K562 (cell line): Measurements from ENCODE around the gene HOXA9. TPM values are rescaled to one million over a fixed set of nuclear protein-coding genes. Genes with fewer than 3 reads are reported as not detected.

Source experiments
- ATAC-seq: fragments of 200-7000 bp; cut with Tn5 transposase; 3 replicates; pipeline ENCODE4 v1.9.1; 2020; ENCODE audit warnings: moderate library complexity
- BruUV-seq: library from RNA; stranded (reverse); fragments of 400-500 nt; replicated peaks from 2 replicates; lab custom pipeline; 2021; lab: Mats Ljungman, UMichigan
- CTCF ChIA-PET: fragments of 300-600 bp; formaldehyde crosslinking; extraction: SDS; loops from one replicate; lab custom pipeline; 2021; ENCODE audit warnings: low intra/inter-chr PET ratio; lab: Yijun Ruan, JAX
- POLR2A ChIA-PET: fragments of 300-600, 350-650 bp; sonication (Branson Sonifier 250); formaldehyde crosslinking; extraction: SDS; loops from one replicate; lab custom pipeline; 2021; ENCODE audit warnings: antibody characterized with exemption, inconsistent platforms; lab: Yijun Ruan, JAX
- DNase-seq, 4 experiments: peaks; one replicate each; pipeline versions ENCODE4 v3.0.0 to v3.0.0-alpha.2; 2011 to 2018; ENCODE audit warnings: low spot score in 3 of 4, mixed read lengths in 3 of 4; ENCODE audit errors: extremely low read depth in 1 of 4
- FAIRE-seq: peaks from 2 replicates; lab custom pipeline; 2011; peaks lifted over from hg19 to GRCh38; lab: Jason Lieb, UNC
- H2AFZ ChIP-seq: 2 replicates; pipeline ENCODE4 v1.6.0; 2011; ENCODE audit warnings: low read depth, low read length, control low read depth, inconsistent platforms
- H3K27ac ChIP-seq: fragments of 200-600 bp; 3 replicates; pipeline ENCODE4 v1.8.0; 2011; ENCODE audit warnings: low read depth, mild to moderate bottlenecking, control low read depth, inconsistent platforms, low read length, moderate library complexity, mixed read lengths; ENCODE audit errors: extremely low read depth
- H3K27me3 ChIP-seq, 2 experiments: fragments of 300-600 bp in 1 of 2; 2 replicates in 1 of 2; 3 replicates in 1 of 2; pipeline versions ENCODE4 v1.6.0 to v1.8.0; 2011; ENCODE audit warnings: inconsistent platforms in 2 of 2, low read length in 2 of 2, mild to moderate bottlenecking in 1 of 2, mixed read lengths in 1 of 2, moderate library complexity in 1 of 2; ENCODE audit not compliant: control insufficient read depth in 2 of 2, insufficient read depth in 2 of 2
- H3K36me3 ChIP-seq: fragments of 300-600 bp; 3 replicates; pipeline ENCODE4 v1.8.0; 2011; ENCODE audit warnings: mild to moderate bottlenecking, low read length, inconsistent platforms; ENCODE audit not compliant: control insufficient read depth, insufficient read depth
- H3K4me1 ChIP-seq, 2 experiments: fragments of 200-600 bp in 1 of 2; replicated peaks in 1 of 2; 2 replicates in 1 of 2; 3 replicates in 1 of 2; pipeline versions ENCODE4 v1.5.1 to v1.8.0; 2011; ENCODE audit warnings: inconsistent platforms in 2 of 2, low read length in 2 of 2, mild to moderate bottlenecking in 1 of 2, mixed read lengths in 1 of 2, moderate library complexity in 1 of 2; ENCODE audit not compliant: control insufficient read depth in 2 of 2, insufficient read depth in 2 of 2
- H3K4me2 ChIP-seq: 2 replicates; pipeline ENCODE4 v1.6.1; 2011; ENCODE audit warnings: low read length, control low read depth, inconsistent platforms, mixed read lengths; ENCODE audit not compliant: insufficient read depth
- H3K4me3 ChIP-seq: fragments of 200-600 bp; sonication (generic), shearing (Covaris generic); 2 replicates; pipeline ENCODE4 v1.5.1; 2016; ENCODE audit warnings: control low read depth, inconsistent platforms
- H3K79me2 ChIP-seq: fragments of 200-600 bp; 3 replicates; pipeline ENCODE4 v1.8.0; 2011; ENCODE audit warnings: low read length, inconsistent platforms; ENCODE audit not compliant: control insufficient read depth, insufficient read depth
- H3K9ac ChIP-seq, 2 experiments: 2 replicates each; pipeline versions ENCODE4 v1.6.0 to v1.6.1; 2011; ENCODE audit warnings: low read depth in 2 of 2, low read length in 2 of 2, control low read depth in 1 of 2, inconsistent platforms in 1 of 2, mild to moderate bottlenecking in 1 of 2, mixed read lengths in 1 of 2; ENCODE audit not compliant: insufficient read depth in 1 of 2
- H3K9me1 ChIP-seq: one replicate; pipeline ENCODE4 v1.6.0; 2011; ENCODE audit warnings: inconsistent platforms, mild to moderate bottlenecking, low read length, moderate library complexity; ENCODE audit not compliant: control insufficient read depth, insufficient read depth
- H3K9me3 ChIP-seq: replicated peaks from 2 replicates; pipeline ENCODE4 v1.5.1; 2011; ENCODE audit warnings: low read depth, low read length, inconsistent platforms; ENCODE audit not compliant: control insufficient read depth, insufficient read depth
- H4K20me1 ChIP-seq: replicated peaks from 2 replicates; pipeline ENCODE4 v1.6.1; 2011; ENCODE audit warnings: low read length, inconsistent platforms, mixed read lengths; ENCODE audit not compliant: control insufficient read depth, insufficient read depth
- ASH1L ChIP-seq: fragments of 450-650 bp; IDR thresholded peaks from 2 replicates; pipeline ENCODE4 v1.6.1; 2018; ENCODE audit warnings: borderline replicate concordance, mild to moderate bottlenecking, low read depth; ENCODE audit not compliant: partially characterized antibody
- CSDE1 ChIP-seq, 2 experiments: fragments of 450-650 bp; IDR thresholded peaks; 2 replicates each; pipeline ENCODE4 v1.6.1; 2016; ENCODE audit warnings: mild to moderate bottlenecking in 1 of 2
- DIDO1 ChIP-seq: fragments of 450-650 bp; IDR thresholded peaks from 2 replicates; pipeline ENCODE4 v1.6.1; 2016; ENCODE audit warnings: low read depth, missing biosample characterization, missing genetic modification characterization
- FOXA1 ChIP-seq: fragments of 450-650 bp; IDR thresholded peaks from 2 replicates; pipeline ENCODE4 v1.6.1; 2016; ENCODE audit warnings: mild to moderate bottlenecking, borderline replicate concordance
- NCOA6 ChIP-seq: fragments of 450-650 bp; IDR thresholded peaks from 2 replicates; pipeline ENCODE4 v1.6.1; 2017; ENCODE audit warnings: mild to moderate bottlenecking
- POLR3G ChIP-seq: IDR thresholded peaks from 2 replicates; pipeline ENCODE4 v1.6.1; 2011; ENCODE audit not compliant: insufficient read length, insufficient replicate concordance; ENCODE audit errors: extremely low read depth
- SIRT6 ChIP-seq: IDR thresholded peaks from one replicate; pipeline ENCODE4 v1.6.1; 2012; ENCODE audit warnings: low read depth, mild to moderate bottlenecking, control low read depth, inconsistent platforms, low read length, moderate library complexity
- ZNF124 ChIP-seq: sonication (generic); formaldehyde crosslinking; IDR thresholded peaks from 2 replicates; pipeline ENCODE4 v1.8.1; 2022; ENCODE audit warnings: missing genetic modification reagents
- ZNF785 ChIP-seq: fragments of 250-450 bp; sonication (Bioruptor Pico); IDR thresholded peaks from 2 replicates; pipeline ENCODE4 v1.4.0; 2020; ENCODE audit warnings: mild to moderate bottlenecking
- ZNF830 ChIP-seq: fragments of 250-450 bp; sonication (Bioruptor Pico); IDR thresholded peaks from 2 replicates; pipeline ENCODE4 v1.5.0; 2021; ENCODE audit warnings: mild to moderate bottlenecking
- WGBS: fragments of 100-300 bp; shearing (Covaris generic); methylation state at CpG from one replicate; pipeline ENCODE4 v1.1.6; 2016; ENCODE audit warnings: low coverage, mixed read lengths; ENCODE audit not compliant: insufficient coverage; ENCODE audit errors: missing lambda C conversion rate; 5-methylcytosine and 5-hydroxymethylcytosine counted together
- in situ Hi-C: fragments of 300-500 bp; cut with MboI; formaldehyde crosslinking; loops from 4 replicates; pipeline ENCODE4 v1.15.0; 2018; ENCODE audit warnings: inconsistent platforms, mixed read lengths
- intact Hi-C: fragments of 100-400 bp; cut with micrococcal nuclease; formaldehyde crosslinking; loops from 2 replicates; pipeline ENCODE4 v1.14.2; 2022
- polyA plus RNA-seq, 8 experiments: library from polyadenylated mRNA; depleted of rRNA in 4 of 8; stranded (reverse) in 5 of 8; unstranded in 3 of 8; fragments of >200 nt; fragmentation: Nextera tagmentation in 2 of 8; fragmentation: Illumina TruSeq in 1 of 8; extraction: Ambion mirVana in 2 of 8; extraction: Trizol in 1 of 8; gene quantifications; 2 replicates each; pipeline versions ENCODE4 v1.2.1 to v1.2.3, GENCODE V29; 2011 to 2014; ENCODE audit warnings: inconsistent platforms in 1 of 8, missing spikeins in 1 of 8
- total RNA-seq, 7 experiments: library from RNA; depleted of rRNA in 6 of 7; stranded (reverse); fragments of >200 nt in 6 of 7; fragmentation: Illumina TruSeq in 2 of 7; extraction: Trizol in 2 of 7; gene quantifications; 2 replicates each; pipeline versions ENCODE4 v1.2.1 to v1.2.3, GENCODE V29; 2011 to 2021; ENCODE audit warnings: low replicate concordance in 1 of 7
- TF ChIP-seq, protein P1 (sequence below): fragments of 150-350 bp; IDR thresholded peaks from 2 replicates; pipeline ENCODE4 v1.6.1; 2014; ENCODE audit warnings: low read depth, mild to moderate bottlenecking, low read length, borderline replicate concordance
- TF ChIP-seq, protein P2 (sequence below), 3 experiments: IDR thresholded peaks in 2 of 3; conservative IDR thresholded peaks in 1 of 3; 2 replicates each; pipeline ENCODE4 v1.5.1; 2011 to 2012; ENCODE audit warnings: low read length in 3 of 3, mild to moderate bottlenecking in 3 of 3, control low read depth in 2 of 3, improper control_type of control experiment in 1 of 3, inconsistent platforms in 1 of 3, low read depth in 1 of 3, mixed read lengths in 1 of 3, moderate library complexity in 1 of 3; ENCODE audit not compliant: insufficient read depth in 2 of 3
- TF ChIP-seq, protein P3 (sequence below): sonication (generic); formaldehyde crosslinking; IDR thresholded peaks from 2 replicates; pipeline ENCODE4 v1.8.1; 2023; ENCODE audit warnings: mild to moderate bottlenecking, missing genetic modification reagents

HOXA9 gene
- total and polyA plus RNA-seq, 9 of the 15 experiments (the other 6 are each of a cell fraction or from before 2014, with no cell fraction given), result not detected

DNA sequence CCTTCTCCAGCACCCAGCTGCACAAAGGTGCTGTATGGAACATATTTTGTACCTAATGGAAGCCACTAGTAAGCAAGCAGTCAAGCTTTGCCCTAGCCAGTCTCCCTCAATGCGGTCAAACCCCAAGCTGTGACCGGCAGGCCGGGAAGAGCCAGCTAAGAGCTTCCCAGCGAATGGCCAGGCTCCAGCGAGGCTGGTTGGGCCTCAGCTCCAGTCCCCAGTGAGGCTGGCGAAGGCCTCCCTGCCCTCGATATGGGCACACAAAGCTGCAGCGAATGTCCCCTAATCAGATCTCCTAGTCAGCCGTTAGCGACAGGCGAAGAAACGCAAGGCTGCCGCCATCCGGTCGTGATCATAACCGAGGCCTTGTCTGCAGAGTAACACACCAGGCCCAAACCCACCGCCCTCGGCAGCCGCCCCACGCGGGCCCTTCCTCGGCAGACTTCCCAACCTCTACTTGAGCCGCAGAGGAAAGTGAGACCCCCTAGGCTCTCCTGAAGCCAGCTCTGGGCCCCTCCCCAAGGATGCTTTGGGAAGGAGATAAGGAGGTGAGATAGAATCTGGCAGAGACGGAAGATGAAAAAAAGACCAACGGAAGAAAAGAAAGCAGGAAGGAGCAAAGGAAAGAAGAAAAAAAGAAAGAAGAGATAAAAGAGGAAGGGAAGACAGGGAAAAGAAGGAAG, 3.1 kb upstream of the HOXA9 start (continued):
- TF ChIP-seq, protein P1, sequence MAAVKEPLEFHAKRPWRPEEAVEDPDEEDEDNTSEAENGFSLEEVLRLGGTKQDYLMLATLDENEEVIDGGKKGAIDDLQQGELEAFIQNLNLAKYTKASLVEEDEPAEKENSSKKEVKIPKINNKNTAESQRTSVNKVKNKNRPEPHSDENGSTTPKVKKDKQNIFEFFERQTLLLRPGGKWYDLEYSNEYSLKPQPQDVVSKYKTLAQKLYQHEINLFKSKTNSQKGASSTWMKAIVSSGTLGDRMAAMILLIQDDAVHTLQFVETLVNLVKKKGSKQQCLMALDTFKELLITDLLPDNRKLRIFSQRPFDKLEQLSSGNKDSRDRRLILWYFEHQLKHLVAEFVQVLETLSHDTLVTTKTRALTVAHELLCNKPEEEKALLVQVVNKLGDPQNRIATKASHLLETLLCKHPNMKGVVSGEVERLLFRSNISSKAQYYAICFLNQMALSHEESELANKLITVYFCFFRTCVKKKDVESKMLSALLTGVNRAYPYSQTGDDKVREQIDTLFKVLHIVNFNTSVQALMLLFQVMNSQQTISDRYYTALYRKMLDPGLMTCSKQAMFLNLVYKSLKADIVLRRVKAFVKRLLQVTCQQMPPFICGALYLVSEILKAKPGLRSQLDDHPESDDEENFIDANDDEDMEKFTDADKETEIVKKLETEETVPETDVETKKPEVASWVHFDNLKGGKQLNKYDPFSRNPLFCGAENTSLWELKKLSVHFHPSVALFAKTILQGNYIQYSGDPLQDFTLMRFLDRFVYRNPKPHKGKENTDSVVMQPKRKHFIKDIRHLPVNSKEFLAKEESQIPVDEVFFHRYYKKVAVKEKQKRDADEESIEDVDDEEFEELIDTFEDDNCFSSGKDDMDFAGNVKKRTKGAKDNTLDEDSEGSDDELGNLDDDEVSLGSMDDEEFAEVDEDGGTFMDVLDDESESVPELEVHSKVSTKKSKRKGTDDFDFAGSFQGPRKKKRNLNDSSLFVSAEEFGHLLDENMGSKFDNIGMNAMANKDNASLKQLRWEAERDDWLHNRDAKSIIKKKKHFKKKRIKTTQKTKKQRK, result no peak
- no peak for TF ChIP-seq ZNF785

DNA sequence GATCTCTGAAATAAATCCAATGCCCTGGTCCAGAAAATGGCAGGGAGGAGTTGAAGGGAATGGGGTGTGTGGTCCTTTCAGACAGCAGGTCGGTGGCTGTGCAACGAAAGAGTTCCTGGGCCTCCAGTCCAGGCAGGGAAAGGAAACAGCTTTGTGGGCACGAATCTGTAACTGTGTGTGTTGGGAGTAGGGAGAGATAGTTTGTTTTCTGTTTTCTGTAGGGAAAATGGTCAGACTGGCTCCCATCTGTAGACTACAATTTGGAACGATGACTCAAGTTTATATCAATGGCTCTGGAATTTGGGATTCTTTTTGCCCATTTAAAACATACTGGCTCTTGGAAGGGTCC, 2.6 kb upstream of the HOXA9 start:
- Histone ChIP-seq H3K4me3 (no peak overlapping the region), H3K36me3 (no peaks in the 10 kb centered on the region), H3K9me1 (no peaks in the 10 kb centered on the region), H3K27ac (no peak overlapping the region), H3K9me3 (no peaks in the 10 kb centered on the region), H3K9ac (no peak overlapping the region), H2AFZ (no peak overlapping the region), H3K4me2 (no peak overlapping the region), H4K20me1 (no peaks in the 10 kb centered on the region), H3K79me2 (no peaks in the 10 kb centered on the region), H3K27me3 (peaks cover 35 to 79% of the 10 kb centered on the region in 2 experiments), H3K4me1 (peaks cover 0 to 13% of the 10 kb centered on the region in 2 experiments; a peak in 2 of 5 replicates)
- ChIA-PET CTCF (no interaction called here), POLR2A (no interaction called here)
- 8% methylated on average over 4 of the region's 4 CpGs for WGBS
- no TSS peak for BruUV-seq
- no peak for ATAC-seq
- in situ Hi-C loops, result loop anchor here (5.0 to 25.0 kb wide), 4 partner anchors 656 to 1281 kb away; no protein-coding TSS in a partner anchor
- intact Hi-C loops, result no loop called here
- DNase-seq, result no peak
- FAIRE-seq, result no peak
- TF ChIP-seq CSDE1 (IDR thresholded peaks at IDR 0.05) (no peak), ASH1L (no peak), DIDO1 (tag) (no peak), SIRT6 (no peak), ZNF124 (no peak), NCOA6 (no peak), FOXA1 (no peak), ZNF830 (no peak), POLR3G (no peak)
- TF ChIP-seq, protein P2, sequence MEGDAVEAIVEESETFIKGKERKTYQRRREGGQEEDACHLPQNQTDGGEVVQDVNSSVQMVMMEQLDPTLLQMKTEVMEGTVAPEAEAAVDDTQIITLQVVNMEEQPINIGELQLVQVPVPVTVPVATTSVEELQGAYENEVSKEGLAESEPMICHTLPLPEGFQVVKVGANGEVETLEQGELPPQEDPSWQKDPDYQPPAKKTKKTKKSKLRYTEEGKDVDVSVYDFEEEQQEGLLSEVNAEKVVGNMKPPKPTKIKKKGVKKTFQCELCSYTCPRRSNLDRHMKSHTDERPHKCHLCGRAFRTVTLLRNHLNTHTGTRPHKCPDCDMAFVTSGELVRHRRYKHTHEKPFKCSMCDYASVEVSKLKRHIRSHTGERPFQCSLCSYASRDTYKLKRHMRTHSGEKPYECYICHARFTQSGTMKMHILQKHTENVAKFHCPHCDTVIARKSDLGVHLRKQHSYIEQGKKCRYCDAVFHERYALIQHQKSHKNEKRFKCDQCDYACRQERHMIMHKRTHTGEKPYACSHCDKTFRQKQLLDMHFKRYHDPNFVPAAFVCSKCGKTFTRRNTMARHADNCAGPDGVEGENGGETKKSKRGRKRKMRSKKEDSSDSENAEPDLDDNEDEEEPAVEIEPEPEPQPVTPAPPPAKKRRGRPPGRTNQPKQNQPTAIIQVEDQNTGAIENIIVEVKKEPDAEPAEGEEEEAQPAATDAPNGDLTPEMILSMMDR (IDR thresholded peaks at IDR 0.05 in 2 of 3, conservative IDR thresholded peaks at IDR 0.05 in 1 of 3; ENCODE audit: insufficient read depth in 2 of 3, low read depth in 1 of 3, low read length in 3 of 3), result no peak
- TF ChIP-seq, protein P3, sequence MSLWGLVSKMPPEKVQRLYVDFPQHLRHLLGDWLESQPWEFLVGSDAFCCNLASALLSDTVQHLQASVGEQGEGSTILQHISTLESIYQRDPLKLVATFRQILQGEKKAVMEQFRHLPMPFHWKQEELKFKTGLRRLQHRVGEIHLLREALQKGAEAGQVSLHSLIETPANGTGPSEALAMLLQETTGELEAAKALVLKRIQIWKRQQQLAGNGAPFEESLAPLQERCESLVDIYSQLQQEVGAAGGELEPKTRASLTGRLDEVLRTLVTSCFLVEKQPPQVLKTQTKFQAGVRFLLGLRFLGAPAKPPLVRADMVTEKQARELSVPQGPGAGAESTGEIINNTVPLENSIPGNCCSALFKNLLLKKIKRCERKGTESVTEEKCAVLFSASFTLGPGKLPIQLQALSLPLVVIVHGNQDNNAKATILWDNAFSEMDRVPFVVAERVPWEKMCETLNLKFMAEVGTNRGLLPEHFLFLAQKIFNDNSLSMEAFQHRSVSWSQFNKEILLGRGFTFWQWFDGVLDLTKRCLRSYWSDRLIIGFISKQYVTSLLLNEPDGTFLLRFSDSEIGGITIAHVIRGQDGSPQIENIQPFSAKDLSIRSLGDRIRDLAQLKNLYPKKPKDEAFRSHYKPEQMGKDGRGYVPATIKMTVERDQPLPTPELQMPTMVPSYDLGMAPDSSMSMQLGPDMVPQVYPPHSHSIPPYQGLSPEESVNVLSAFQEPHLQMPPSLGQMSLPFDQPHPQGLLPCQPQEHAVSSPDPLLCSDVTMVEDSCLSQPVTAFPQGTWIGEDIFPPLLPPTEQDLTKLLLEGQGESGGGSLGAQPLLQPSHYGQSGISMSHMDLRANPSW (CRISPR knock-in tag), result no peak
